ENCODE results near the gene TMED7. TPM values are rescaled to one million over a fixed set of nuclear protein-coding genes. Genes with fewer than 3 reads are reported as not detected.

Gene TMED7
- total RNA-seq, 1 experiment from 2014 or later = 96.1 TPM

- intact Hi-C loops (cut with micrococcal nuclease) = no loop called here
- no peak for TF ChIP-seq CTCF (IDR thresholded peaks at IDR 0.05; ENCODE audit: unreplicated experiment)
- no TSS peak for BruUV-seq (replicated peaks)
- Mint-ChIP-seq H3K9me3 (ENCODE audit: unreplicated experiment) (no peaks in the 10 kb centered on the region), H3K27me3 (ENCODE audit: insufficient read depth, unreplicated experiment) (no peaks in the 10 kb centered on the region), H3K27ac (ENCODE audit: low read depth, unreplicated experiment) (no peak overlapping the region), H3K36me3 (ENCODE audit: insufficient read depth, unreplicated experiment) (peaks cover 20% of the 10 kb centered on the region), H3K4me1 (ENCODE audit: insufficient read depth, unreplicated experiment) (peaks cover 24% of the 10 kb centered on the region), H3K4me3 (ENCODE audit: unreplicated experiment) (peak overlapping the region; percentile 55)
- CTCF ChIA-PET = interaction anchor here (0.6 to 2.1 kb wide), 8 partner anchors 11 to 329 kb away, joined by 3 to 6 read pairs (median 3); partner anchors contain the start of gene TMED7
- POLR2A ChIA-PET = interaction anchor here (0.7 kb wide), 1 partner anchor 16 kb away, joined by 3 read pairs; no protein-coding TSS in a partner anchor
- no peak for DNase-seq (ENCODE audit: unreplicated experiment)
These were observed 23.2 kb downstream of the TMED7 start for GRCh38 chr5:115602591-115603125.

- H3K4me1 Mint-ChIP-seq (ENCODE audit: insufficient read depth, unreplicated experiment) = peaks cover 24% of the 10 kb centered on the region
- POLR2A ChIA-PET = interaction anchor here (0.7 to 1.2 kb wide), 2 partner anchors 11 to 16 kb away, joined by 3 read pairs; no protein-coding TSS in a partner anchor
- H3K27ac Mint-ChIP-seq (ENCODE audit: low read depth, unreplicated experiment) = no peak within 1 kb of the TSS
- DNase-seq (ENCODE audit: unreplicated experiment) = no peak
- TF ChIP-seq CTCF (IDR thresholded peaks at IDR 0.05; ENCODE audit: unreplicated experiment) = no peak
- no peaks in the 10 kb centered on the region for H3K27me3 Mint-ChIP-seq (ENCODE audit: insufficient read depth, unreplicated experiment)
- BruUV-seq (replicated peaks) = no TSS peak
- H3K4me3 Mint-ChIP-seq (ENCODE audit: unreplicated experiment) = peak within 1 kb of the TSS; percentile 55
- H3K36me3 Mint-ChIP-seq (ENCODE audit: insufficient read depth, unreplicated experiment) = peaks cover 18% of the 10 kb centered on the region
- CTCF ChIA-PET = interaction anchor here (0.6 to 2.1 kb wide), 9 partner anchors 10 to 329 kb away, joined by 3 to 6 read pairs (median 3); no protein-coding TSS in a partner anchor
- intact Hi-C loops (cut with micrococcal nuclease) = no loop called here
- no peaks in the 10 kb centered on the region for H3K9me3 Mint-ChIP-seq (ENCODE audit: unreplicated experiment)
These were observed 23.9 kb downstream of the TMED7 start, which contains the start of gene TICAM2 for GRCh38 chr5:115601701-115602590. TSS of gene TICAM2 (minus strand) at chr5:115602479. CDS start at chr5:115581256, 21,223 bp downstream.

GRCh38 chr5:115600766-115601165, 25.1 kb downstream of the TMED7 start:
- H3K27ac Mint-ChIP-seq (ENCODE audit: low read depth, unreplicated experiment) = no peak overlapping the region
- intact Hi-C loops (cut with micrococcal nuclease) = no loop called here
- no peak for DNase-seq (ENCODE audit: unreplicated experiment)
- H3K36me3 Mint-ChIP-seq (ENCODE audit: insufficient read depth, unreplicated experiment) = peaks cover 11% of the 10 kb centered on the region
- no peaks in the 10 kb centered on the region for H3K27me3 Mint-ChIP-seq (ENCODE audit: insufficient read depth, unreplicated experiment)
- no TSS peak for BruUV-seq (replicated peaks)
- no peak for TF ChIP-seq CTCF (IDR thresholded peaks at IDR 0.05; ENCODE audit: unreplicated experiment)
- ChIA-PET CTCF (interaction anchor here (0.9 to 1.6 kb wide), 2 partner anchors 41 to 231 kb away, joined by 3 to 4 read pairs; no protein-coding TSS in a partner anchor), POLR2A (interaction anchor here (1.2 kb wide), 1 partner anchor 12 kb away, joined by 3 read pairs; no protein-coding TSS in a partner anchor)
- H3K4me1 Mint-ChIP-seq (ENCODE audit: insufficient read depth, unreplicated experiment) = peaks cover 28% of the 10 kb centered on the region
- H3K4me3 Mint-ChIP-seq (ENCODE audit: unreplicated experiment) = no peak overlapping the region
- no peaks in the 10 kb centered on the region for H3K9me3 Mint-ChIP-seq (ENCODE audit: unreplicated experiment)

- no peak for DNase-seq (ENCODE audit: unreplicated experiment)
- H3K36me3 Mint-ChIP-seq (ENCODE audit: insufficient read depth, unreplicated experiment) = peaks cover 12% of the 10 kb centered on the region
- CTCF ChIA-PET = interaction anchor here (0.6 to 1.6 kb wide), 3 partner anchors 165 to 246 kb away, joined by 3 to 4 read pairs (median 3); no protein-coding TSS in a partner anchor
- no peak overlapping the region for H3K4me3 Mint-ChIP-seq (ENCODE audit: unreplicated experiment)
- H3K4me1 Mint-ChIP-seq (ENCODE audit: insufficient read depth, unreplicated experiment) = peaks cover 28% of the 10 kb centered on the region
- H3K27ac Mint-ChIP-seq (ENCODE audit: low read depth, unreplicated experiment) = no peak overlapping the region
- no TSS peak for BruUV-seq (replicated peaks)
- intact Hi-C loops (cut with micrococcal nuclease) = no loop called here
- POLR2A ChIA-PET = no interaction called here
- H3K9me3 Mint-ChIP-seq (ENCODE audit: unreplicated experiment) = no peaks in the 10 kb centered on the region
- TF ChIP-seq CTCF (IDR thresholded peaks at IDR 0.05; ENCODE audit: unreplicated experiment) = no peak
- H3K27me3 Mint-ChIP-seq (ENCODE audit: insufficient read depth, unreplicated experiment) = no peaks in the 10 kb centered on the region
These were observed 25.9 kb downstream of the TMED7 start for GRCh38 chr5:115599924-115600323.

Measured in MCF 10A (cell line).